ENCODE data around the gene SDC4. TPM values are rescaled to one million over a fixed set of nuclear protein-coding genes. Genes with fewer than 3 reads are reported as not detected.

Gene SDC4
- total RNA-seq, 1 donor from 2014 or later, result 7.4 TPM

- peaks cover 28% of the 10 kb centered on the region for H3K4me1 Mint-ChIP-seq (ENCODE audit: unreplicated experiment)
- H3K9me3 Mint-ChIP-seq (ENCODE audit: unreplicated experiment), result no peaks in the 10 kb centered on the region
- H3K4me3 Mint-ChIP-seq (ENCODE audit: unreplicated experiment), result no peak overlapping the region
- no peak for TF ChIP-seq CTCF (IDR thresholded peaks at IDR 0.05; ENCODE audit: unreplicated experiment)
- no peak for DNase-seq (ENCODE audit: low spot score)
- H3K36me3 Mint-ChIP-seq (ENCODE audit: low read depth, unreplicated experiment), result no peaks in the 10 kb centered on the region
- no peak overlapping the region for H3K27ac Mint-ChIP-seq (ENCODE audit: unreplicated experiment)
- H3K27me3 Mint-ChIP-seq (ENCODE audit: unreplicated experiment), result no peaks in the 10 kb centered on the region
These were observed 9.8 kb downstream of the SDC4 start for GRCh38 chr20:45338121-45339030.

- no peaks in the 10 kb centered on the region for H3K36me3 Mint-ChIP-seq (ENCODE audit: low read depth, unreplicated experiment)
These were observed 10.7 kb downstream of the SDC4 start for GRCh38 chr20:45337367-45338120.

GRCh38 chr20:45336530-45337366, 11.5 kb downstream of the SDC4 start:
- TF ChIP-seq CTCF (IDR thresholded peaks at IDR 0.05; ENCODE audit: unreplicated experiment), result no peak
- H3K4me3 Mint-ChIP-seq (ENCODE audit: unreplicated experiment), result no peak overlapping the region
- H3K4me1 Mint-ChIP-seq (ENCODE audit: unreplicated experiment), result peaks cover 12% of the 10 kb centered on the region
- no peaks in the 10 kb centered on the region for H3K9me3 Mint-ChIP-seq (ENCODE audit: unreplicated experiment)
- no peaks in the 10 kb centered on the region for H3K27me3 Mint-ChIP-seq (ENCODE audit: unreplicated experiment)
- DNase-seq (ENCODE audit: low spot score), result no peak
- no peak overlapping the region for H3K27ac Mint-ChIP-seq (ENCODE audit: unreplicated experiment)
- H3K36me3 Mint-ChIP-seq (ENCODE audit: low read depth, unreplicated experiment), result no peaks in the 10 kb centered on the region

More at GRCh38 chr20:45337367-45338120, 10.7 kb downstream of the SDC4 start:
- DNase-seq (ENCODE audit: low spot score), result no peak
- no peak for TF ChIP-seq CTCF (IDR thresholded peaks at IDR 0.05; ENCODE audit: unreplicated experiment)
- peaks cover 20% of the 10 kb centered on the region for H3K4me1 Mint-ChIP-seq (ENCODE audit: unreplicated experiment)
- H3K27ac Mint-ChIP-seq (ENCODE audit: unreplicated experiment), result no peak overlapping the region
- H3K4me3 Mint-ChIP-seq (ENCODE audit: unreplicated experiment), result no peak overlapping the region
- H3K9me3 Mint-ChIP-seq (ENCODE audit: unreplicated experiment), result no peaks in the 10 kb centered on the region
- no peaks in the 10 kb centered on the region for H3K27me3 Mint-ChIP-seq (ENCODE audit: unreplicated experiment)

GRCh38 chr20:45330476-45330875, 17.7 kb downstream of the SDC4 start:
- Mint-ChIP-seq H3K27me3 (ENCODE audit: unreplicated experiment) (peaks cover 3% of the 10 kb centered on the region), H3K4me3 (ENCODE audit: unreplicated experiment) (no peak overlapping the region), H3K4me1 (ENCODE audit: unreplicated experiment) (peaks cover 5% of the 10 kb centered on the region), H3K36me3 (ENCODE audit: low read depth, unreplicated experiment) (no peaks in the 10 kb centered on the region), H3K27ac (ENCODE audit: unreplicated experiment) (no peak overlapping the region), H3K9me3 (ENCODE audit: unreplicated experiment) (no peaks in the 10 kb centered on the region)
- DNase-seq (ENCODE audit: low spot score), result no peak
- no peak for TF ChIP-seq CTCF (IDR thresholded peaks at IDR 0.05; ENCODE audit: unreplicated experiment)

All from endothelial cell (in vitro differentiated cells).